SKM-1 treated with dmso at 0.1 percent for 144 hours (cell line): ENCODE measurements around the gene FAM234A.

ENCODE experiments used
- DNase-seq: peaks from one replicate; lab custom pipeline; 2025; ENCODE audit not compliant: unreplicated experiment; lab: John Stamatoyannopoulos, UW

The FAM234A gene

DNA sequence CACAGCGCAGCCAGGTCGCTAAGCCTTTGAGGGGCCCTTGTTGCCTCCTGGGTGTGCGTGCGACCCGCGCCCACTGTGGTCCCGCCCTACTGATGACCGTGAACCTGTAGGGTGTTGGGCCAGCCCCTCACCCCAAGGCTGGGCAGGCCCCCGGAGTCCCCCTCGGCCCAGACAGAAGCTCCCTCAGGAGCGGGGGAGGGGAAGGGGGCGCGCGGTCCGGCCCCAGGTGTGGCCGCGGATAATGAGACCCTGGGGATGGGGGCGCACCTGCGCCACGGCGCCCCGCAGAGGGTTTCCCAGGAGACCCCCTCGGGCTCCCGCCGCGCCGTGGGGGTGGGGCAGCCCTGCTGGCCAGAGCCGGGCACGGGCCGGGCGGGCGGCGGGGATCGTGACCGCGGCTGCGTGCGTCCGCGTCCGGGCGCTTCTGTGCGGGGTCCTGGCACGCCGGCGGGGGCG lies 45.4 kb downstream of the FAM234A start:
- no peak for DNase-seq

DNA sequence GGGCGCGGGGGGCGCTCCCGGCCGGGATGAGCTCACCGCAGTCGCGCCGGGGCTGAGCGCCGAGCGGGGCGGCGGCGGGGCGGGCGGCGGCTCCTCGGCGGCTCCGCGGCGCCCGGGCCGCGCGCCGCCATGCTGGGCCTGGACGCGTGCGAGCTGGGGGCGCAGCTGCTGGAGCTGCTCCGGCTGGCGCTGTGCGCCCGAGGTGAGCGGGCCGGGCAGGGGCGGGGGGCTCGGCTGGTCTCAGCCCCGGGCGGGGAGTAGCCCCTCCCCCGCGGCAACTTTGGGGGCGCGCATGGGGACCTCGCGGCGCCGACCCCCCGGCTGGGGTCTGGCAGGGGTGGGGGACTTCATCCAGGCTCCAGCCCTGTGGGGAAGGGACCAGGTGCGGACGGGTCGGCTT lies 45.9 kb downstream of the FAM234A start, which contains the start of gene ARHGDIG:
Gene ARHGDIG, plus strand, starts transcription at position 40 of the 400 bp plus-strand sequence. Its CDS starts 90 bp downstream, at position 130.
- DNase-seq: no peak

DNA sequence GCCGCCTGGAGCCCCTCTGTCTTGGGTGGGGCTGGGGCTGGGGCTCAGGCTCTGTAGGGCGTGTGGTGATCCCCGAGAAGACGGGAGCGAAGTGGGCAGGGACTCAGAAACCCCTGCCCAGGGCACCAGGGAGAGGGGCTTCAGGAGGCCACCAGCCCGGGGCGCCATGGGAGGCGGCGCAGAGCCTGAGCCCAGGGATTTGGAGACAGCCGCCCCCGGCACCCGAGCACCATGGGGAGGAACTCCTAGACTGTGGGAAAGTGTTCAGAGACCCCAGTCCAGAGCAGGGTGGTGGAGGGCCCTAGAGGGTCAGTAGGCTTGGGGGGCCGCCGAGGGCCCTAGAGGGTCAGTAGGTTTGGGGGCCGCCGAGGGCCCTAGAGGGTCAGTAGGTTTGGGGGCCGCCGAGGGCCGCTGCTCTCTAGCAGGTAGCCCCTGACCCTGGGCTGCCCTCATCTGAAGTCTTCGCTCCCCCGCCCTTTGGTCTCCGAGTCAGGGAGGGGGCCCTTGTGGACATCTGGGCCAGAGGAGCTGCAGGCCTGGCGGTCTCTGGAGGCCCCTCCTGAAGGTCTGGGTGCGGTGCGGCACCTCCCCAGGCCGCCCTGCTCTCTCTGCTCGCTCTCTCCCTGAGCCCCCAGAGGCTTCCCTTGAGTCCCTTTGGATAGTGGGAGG lies 46.5 kb downstream of the FAM234A start:
- DNase-seq: no peak

GRCh38 chr16:281660-282255 lies 47.1 kb downstream of the FAM234A start:
- DNase-seq: no peak

GRCh38 chr16:282491-282890 lies 47.9 kb downstream of the FAM234A start:
- DNase-seq: no peak

- no peak for DNase-seq
These were observed 48.6 kb downstream of the FAM234A start, which contains the start of gene PDIA2 for GRCh38 chr16:283033-283805. TSS of gene PDIA2 (plus strand) at chr16:283164. CDS start at chr16:283170, 6 bp downstream.

DNA sequence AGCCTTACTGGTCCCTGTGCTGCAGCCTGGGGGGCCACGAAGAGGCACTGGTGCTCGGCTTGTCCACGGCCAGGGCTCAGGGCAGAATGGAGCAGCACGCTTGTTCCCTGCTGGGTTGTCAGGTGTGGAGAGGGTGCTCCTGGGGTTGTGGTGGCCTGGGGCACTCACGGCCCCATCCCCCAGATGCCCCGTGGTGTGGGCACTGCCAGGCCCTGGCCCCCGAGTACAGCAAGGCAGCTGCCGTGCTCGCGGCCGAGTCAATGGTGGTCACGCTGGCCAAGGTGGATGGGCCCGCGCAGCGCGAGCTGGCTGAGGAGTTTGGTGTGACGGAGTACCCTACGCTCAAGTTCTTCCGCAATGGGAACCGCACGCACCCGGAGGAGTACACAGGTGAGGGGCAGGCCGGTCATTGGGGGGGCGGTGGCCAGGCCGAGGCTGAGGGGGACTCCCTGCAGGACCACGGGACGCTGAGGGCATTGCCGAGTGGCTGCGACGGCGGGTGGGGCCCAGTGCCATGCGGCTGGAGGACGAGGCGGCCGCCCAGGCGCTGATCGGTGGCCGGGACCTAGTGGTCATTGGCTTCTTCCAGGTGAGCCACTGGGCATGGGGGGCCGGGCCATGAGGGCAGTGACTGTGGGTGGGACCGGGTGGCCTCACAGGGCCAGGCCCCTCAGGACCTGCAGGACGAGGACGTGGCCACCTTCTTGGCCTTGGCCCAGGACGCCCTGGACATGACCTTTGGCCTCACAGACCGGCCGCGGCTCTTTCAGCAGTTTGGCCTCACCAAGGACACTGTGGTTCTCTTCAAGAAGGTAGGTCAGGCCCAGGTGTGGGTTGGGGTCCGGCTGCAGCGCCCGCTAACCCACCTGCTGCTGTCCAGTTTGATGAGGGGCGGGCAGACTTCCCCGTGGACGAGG lies 49.8 kb downstream of the FAM234A start:
- no peak for DNase-seq

GRCh38 chr16:285146-286055 lies 50.8 kb downstream of the FAM234A start:
- DNase-seq: no peak

DNA sequence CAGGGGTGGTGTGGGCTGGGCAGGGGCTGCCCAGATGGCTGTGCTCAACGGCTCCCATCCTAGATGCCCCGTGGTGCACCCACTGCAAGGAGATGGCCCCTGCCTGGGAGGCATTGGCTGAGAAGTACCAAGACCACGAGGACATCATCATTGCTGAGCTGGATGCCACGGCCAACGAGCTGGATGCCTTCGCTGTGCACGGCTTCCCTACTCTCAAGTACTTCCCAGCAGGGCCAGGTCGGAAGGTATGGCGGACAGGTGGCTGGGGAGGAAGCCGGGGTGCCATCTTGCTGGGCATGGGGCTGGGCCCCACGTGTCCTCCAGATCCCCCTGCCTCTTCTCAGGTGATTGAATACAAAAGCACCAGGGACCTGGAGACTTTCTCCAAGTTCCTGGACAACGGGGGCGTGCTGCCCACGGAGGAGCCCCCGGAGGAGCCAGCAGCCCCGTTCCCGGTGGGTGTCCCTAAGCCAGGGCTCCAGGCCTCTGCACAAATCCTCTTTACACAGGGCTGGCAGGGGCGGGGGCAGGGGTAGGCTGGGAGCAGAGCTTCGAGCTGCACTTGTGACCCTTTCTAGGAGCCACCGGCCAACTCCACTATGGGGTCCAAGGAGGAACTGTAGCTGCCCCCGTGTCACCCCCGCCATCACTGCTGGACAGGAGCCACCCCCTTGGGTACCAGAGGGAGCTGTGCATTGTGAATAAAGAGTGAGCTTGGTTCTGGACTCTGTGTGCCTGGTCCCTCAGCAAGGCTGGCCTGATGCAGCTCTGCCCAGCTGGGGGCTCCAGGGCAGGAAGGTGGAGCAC lies 52.1 kb downstream of the FAM234A start:
- no peak for DNase-seq

GRCh38 chr16:287298-287811 lies 52.7 kb downstream of the FAM234A start:
- no peak for DNase-seq

GRCh38 chr16:287981-288920 lies 53.6 kb downstream of the FAM234A start:
- no peak for DNase-seq

- DNase-seq: no peak
These were observed 54.9 kb downstream of the FAM234A start for GRCh38 chr16:289395-289997.

GRCh38 chr16:290015-290680 lies 55.5 kb downstream of the FAM234A start:
- no peak for DNase-seq

- DNase-seq: no peak
These were observed 56.2 kb downstream of the FAM234A start for GRCh38 chr16:290681-291405.

DNA sequence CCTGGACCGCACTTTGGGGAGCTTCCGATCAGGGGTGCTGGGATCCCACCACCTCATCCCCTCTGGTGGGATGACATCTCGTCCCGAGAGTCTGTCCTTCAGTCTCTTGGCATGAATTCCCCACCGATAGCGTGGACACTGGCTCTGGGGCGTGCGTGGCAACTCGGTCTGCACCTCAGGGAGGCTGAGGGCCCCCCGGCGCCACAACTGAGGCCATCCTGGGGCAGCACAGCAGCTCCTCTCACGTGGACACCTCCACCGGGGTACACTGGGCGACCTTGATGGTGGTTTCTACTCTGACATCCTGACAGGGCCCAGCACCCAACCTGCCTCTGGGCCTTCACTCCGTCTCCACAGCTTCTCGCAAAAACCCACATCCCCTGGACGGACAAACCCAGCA lies 56.9 kb downstream of the FAM234A start:
- no peak for DNase-seq
